GM19351 (cell line): ENCODE measurements around the gene TBXAS1.
A peak's percentile ranks its signal among the peaks of the same experiment; 100 is the strongest.
"Not testable (repeated sequence)": the region's sequence is repeated elsewhere in the genome, so short reads cannot be mapped to it uniquely, and the experiment has no call there.

Experiments used
- ATAC-seq: cut with Tn5 transposase; IDR thresholded peaks from one replicate; pipeline ENCODE4 v1.9.1; 2021; ENCODE audit warnings: mild to moderate bottlenecking, moderate library complexity; ENCODE audit not compliant: unreplicated experiment

Gene TBXAS1

GRCh38 chr7:139913021-139913844, 84.2 kb downstream of the TBXAS1 start:
- ATAC-seq: no peak

- ATAC-seq: no peak
These were observed 84.7 kb downstream of the TBXAS1 start for GRCh38 chr7:139913845-139914135.

- ATAC-seq: no peak
These were observed 85.5 kb downstream of the TBXAS1 start for GRCh38 chr7:139914306-139915267.

DNA sequence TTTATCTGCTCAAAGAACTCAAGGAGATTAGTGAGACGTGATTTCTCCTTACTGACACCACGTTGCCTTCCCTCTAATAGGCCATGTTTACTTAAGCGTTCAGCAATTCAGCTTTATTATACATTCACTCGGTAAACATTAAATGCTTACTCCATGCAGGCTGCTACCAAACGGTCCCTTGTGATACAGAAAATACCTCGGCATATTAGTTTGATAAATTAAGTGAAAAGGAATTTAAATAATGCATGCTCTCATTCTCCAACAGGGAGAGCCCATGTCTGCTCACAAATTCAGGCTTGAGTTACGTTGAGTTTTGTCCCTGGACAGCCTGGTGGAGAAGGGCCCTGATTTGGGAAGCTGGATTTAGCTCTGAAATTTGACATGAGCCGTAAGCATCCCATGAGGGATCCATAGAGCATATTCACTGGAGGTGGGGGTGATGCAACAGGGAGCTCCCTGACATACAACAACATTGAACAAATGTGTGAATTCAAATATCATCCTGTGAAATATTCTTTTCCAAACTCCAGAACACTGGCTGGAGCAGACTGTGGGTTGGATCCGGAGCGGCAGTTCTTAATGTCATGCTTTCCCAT, 86.3 kb downstream of the TBXAS1 start:
- ATAC-seq: no peak

GRCh38 chr7:139915864-139916716, 87.0 kb downstream of the TBXAS1 start:
- peak; percentile 79 for ATAC-seq

- ATAC-seq: peak; percentile 78
These were observed 87.8 kb downstream of the TBXAS1 start for GRCh38 chr7:139916717-139917395.

- no peak for ATAC-seq
These were observed 88.8 kb downstream of the TBXAS1 start for GRCh38 chr7:139917851-139918250.

DNA sequence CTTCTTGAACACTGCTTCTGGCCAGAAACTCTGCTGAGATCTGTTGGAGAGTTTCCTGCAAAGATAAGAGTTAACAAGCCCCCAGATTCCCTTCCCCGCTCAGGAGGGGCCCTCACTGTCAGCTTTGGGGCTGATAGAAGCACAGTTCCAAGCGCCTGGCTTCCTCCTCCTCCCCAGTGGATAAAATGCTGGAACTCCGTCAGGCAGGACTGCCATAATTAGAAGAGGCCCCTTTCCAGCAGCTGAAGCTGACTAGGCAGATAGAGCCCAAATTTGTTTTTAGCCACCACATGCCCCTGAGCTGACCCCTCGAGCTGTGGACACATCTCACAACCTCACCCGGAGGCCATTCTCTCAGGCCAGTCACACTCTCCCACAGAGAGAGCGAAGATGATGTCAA, 89.4 kb downstream of the TBXAS1 start:
- ATAC-seq: no peak

- peak; percentile 51 for ATAC-seq
These were observed 94.0 kb downstream of the TBXAS1 start for GRCh38 chr7:139923090-139923489.

DNA sequence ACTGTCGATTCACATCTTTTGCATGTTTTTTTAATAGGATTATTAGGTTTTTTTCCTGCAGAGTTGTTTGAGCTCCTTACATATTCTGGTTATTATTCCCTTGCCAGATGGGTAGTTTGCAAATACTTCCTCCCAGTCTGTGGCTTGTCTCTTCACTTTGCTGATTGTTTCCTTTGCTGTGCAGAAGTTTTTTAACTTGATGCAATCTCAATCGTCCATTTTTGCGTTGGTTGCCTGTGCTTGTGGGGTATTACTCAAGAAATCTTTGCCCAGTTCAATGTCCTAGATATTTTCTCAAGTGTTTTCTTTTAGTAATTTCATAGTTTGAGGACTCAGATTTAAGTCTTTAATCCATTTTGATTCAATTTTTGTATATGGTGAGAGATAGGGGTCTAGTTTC, 95.4 kb downstream of the TBXAS1 start:
- no peak for ATAC-seq

- not testable (repeated sequence) for ATAC-seq
These were observed 100.2 kb downstream of the TBXAS1 start for GRCh38 chr7:139929221-139929620.

DNA sequence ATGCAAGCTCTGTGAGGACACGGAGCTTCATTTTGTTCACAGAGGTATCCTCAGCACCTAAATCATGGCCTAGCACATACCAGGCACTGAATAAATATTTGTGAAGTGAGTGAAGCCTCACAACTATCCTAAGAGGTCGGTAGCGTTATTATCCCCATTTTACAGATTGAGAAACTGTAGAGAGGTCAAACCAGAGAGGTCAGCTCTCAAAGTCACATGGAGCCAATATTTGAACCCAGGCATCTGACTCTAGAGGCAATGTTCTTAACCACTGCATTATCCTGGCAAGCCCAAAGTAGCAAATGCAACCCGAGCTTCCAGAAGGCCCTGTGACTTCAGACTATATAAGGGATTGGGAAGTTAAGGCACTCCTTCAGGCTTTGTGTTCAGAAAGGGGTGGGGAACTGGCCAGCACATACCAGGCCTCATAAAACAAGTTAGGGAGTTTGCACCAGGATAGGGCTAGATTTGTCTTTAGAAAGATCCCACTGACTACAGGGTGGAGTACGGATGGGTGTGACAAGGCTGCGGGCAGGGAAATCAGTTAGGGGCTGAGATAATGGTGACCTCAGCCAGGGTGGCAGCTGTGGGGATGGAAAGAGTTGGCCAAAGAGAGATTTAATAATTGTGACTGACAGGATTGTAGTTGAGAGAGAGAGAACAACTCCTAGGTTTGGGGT, 101.4 kb downstream of the TBXAS1 start:
- no peak for ATAC-seq

DNA sequence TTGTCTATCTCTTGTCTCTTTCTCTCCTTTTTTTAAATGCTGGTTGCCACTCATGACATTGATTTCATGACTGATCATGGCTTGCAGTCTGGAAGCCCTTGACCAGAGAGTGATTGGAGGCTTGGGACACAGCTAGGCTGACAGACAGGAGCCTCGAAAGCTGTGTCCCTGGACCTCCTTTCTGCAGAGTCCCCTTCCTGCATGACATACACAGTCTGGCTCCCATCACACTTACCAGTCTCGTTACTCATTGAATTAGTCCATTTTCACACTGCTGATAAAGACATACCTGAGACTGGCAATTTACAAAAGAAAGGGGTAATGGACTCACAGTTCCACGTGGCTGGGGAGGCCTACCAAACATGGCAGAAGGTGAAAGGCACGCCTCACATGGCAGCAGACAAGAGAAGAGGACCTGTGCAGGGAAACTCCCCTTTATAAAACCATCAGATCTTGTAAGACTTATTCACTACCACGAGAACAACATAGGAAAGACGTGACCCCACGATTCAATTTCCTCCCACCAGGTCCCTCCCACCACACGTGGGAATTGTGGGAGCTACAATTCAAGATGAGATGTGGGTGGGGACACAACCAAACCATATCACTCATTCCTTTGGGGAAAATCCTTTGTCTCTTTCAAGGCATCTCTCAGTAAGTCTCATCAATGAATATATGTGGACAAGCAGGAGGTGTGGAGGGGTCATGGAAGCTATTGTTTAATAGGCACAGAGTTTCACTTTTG, 102.3 kb downstream of the TBXAS1 start:
- no peak for ATAC-seq

GRCh38 chr7:139932531-139932930, 103.5 kb downstream of the TBXAS1 start:
- no peak for ATAC-seq

GRCh38 chr7:139936760-139937310, 107.8 kb downstream of the TBXAS1 start:
- peak; percentile 42 for ATAC-seq

- no peak for ATAC-seq
These were observed 108.7 kb downstream of the TBXAS1 start for GRCh38 chr7:139937715-139938114.

- no peak for ATAC-seq
These were observed 111.8 kb downstream of the TBXAS1 start for GRCh38 chr7:139940866-139941265.

DNA sequence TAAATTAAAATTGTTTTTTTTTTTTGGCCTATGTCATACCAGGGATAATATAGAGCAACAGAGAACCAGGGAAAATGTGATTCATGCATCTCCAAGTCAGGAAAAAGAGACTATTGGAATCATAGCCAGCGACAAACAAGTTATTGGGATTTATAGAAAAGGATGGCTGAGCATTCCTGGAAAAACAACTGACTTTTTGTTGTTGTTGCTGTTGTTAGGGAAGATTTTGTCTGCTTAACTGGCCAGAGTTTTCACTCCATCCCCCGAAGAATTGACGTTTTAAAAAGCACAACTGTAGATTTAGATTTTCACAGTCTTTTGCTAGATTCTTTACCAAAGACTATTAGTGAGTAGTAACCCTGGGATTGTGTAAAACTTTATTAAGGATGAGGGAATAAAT, 112.4 kb downstream of the TBXAS1 start:
- ATAC-seq: no peak

DNA sequence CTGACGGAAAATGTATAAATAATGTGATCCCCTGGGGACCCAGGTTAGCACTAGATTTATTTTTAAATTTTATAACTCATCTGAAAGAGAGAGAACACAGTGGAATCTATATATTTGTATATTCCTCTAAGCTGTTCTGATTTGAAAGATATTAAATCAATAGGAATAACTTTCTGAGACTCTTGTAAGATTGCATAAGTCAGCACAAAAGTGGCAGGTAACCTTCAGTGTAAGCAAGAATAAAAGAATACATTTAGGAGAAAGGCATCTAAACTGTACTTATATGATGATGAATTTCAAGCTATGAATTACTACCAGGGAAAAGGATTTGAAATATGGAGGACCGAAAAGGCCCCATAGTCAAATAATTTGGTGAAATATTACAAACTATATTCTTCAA, 112.8 kb downstream of the TBXAS1 start:
- no peak for ATAC-seq
